ENCODE measurements around the gene MOB3C. TPM values are rescaled to one million over a fixed set of nuclear protein-coding genes. Genes with fewer than 3 reads are reported as not detected.

MOB3C gene
- total and polyA plus RNA-seq, 10 of the 15 experiments (the other 5 are each of a cell fraction or from before 2014, with no cell fraction given): 1.0 to 16.0 (median 9.4) TPM

- TF ChIP-seq MLLT1 (IDR thresholded peaks at IDR 0.05) (0 out of 2 replicates have a peak, but pooled peaks have one; percentile 59), POLR2A (IDR thresholded peaks at IDR 0.05; ENCODE audit: low read depth, low read length) (peak; percentile 96), ZBTB33 (IDR thresholded peaks at IDR 0.05) (no peak), POLR2AphosphoS5 (IDR thresholded peaks at IDR 0.05; ENCODE audit: low read length) (peak; percentile 90), BMI1 (IDR thresholded peaks at IDR 0.05; ENCODE audit: borderline replicate concordance) (no peak), CBX3 (IDR thresholded peaks at IDR 0.05; ENCODE audit: borderline replicate concordance, low read depth) (no peak), FOXK2 (IDR thresholded peaks at IDR 0.05) (no peak), ZBED1 (IDR thresholded peaks at IDR 0.05; ENCODE audit: borderline replicate concordance) (no peak), MEF2B (IDR thresholded peaks at IDR 0.05; ENCODE audit: partially characterized antibody, poor library complexity, severe bottlenecking) (no peak), IRF5 (IDR thresholded peaks at IDR 0.05; ENCODE audit: borderline replicate concordance) (no peak), TCF12 (IDR thresholded peaks at IDR 0.05; ENCODE audit: low read depth, low read length) (peak; percentile 10; the same call in 1 of the 2 replicates), GATAD2B (conservative IDR thresholded peaks at IDR 0.05; ENCODE audit: low read depth) (peak; percentile 62), SIX5 (IDR thresholded peaks at IDR 0.05; ENCODE audit: low read depth, low read length, severe bottlenecking) (no peak), BRCA1 (IDR thresholded peaks at IDR 0.05; ENCODE audit: low read depth, low read length) (no peak), E2F4 (IDR thresholded peaks at IDR 0.05; ENCODE audit: low read depth, low read length) (no peak), GABPA (IDR thresholded peaks at IDR 0.05; ENCODE audit: low read depth) (no peak), MAX (IDR thresholded peaks at IDR 0.05; ENCODE audit: low read depth, low read length) (peak; percentile 15; the same call in 1 of the 2 replicates), KAT2A (conservative IDR thresholded peaks at IDR 0.05; ENCODE audit: control insufficient read depth, low read depth, low read length) (no peak), NFXL1 (IDR thresholded peaks at IDR 0.05; ENCODE audit: borderline replicate concordance) (no peak), CBFB (IDR thresholded peaks at IDR 0.05; ENCODE audit: low read depth) (0 out of 2 replicates have a peak, but pooled peaks have one; percentile 56), RELB (IDR thresholded peaks at IDR 0.05; ENCODE audit: low read depth) (peak; percentile 47; the same call in 1 of the 2 replicates), HDGF (IDR thresholded peaks at IDR 0.05) (peak; percentile 93)
These were observed 12.6 kb downstream of the MOB3C start, which contains the start of gene MKNK1 (continued) for GRCh38 chr1:46603858-46604549.
